Natural killer cell treated with Interleukin-12 subunit alpha and Interleukin-12 subunit beta and Interleukin-15 and Interleukin-18, amount 100 ng/mL, for 72 hours (primary cell): Measurements from ENCODE around the gene DKK1. TPM values are rescaled to one million over a fixed set of nuclear protein-coding genes. Genes with fewer than 3 reads are reported as not detected.

Source experiments
- ATAC-seq, 2 donors: fragments of 150-1000 bp; cut with Tn5 transposase in 1 of 2; sonication (Bioruptor Pico), chemical (Tn5 transposase) in 1 of 2; 2 replicates each; pipeline ENCODE4 v1.10.0; 2021
- DNase-seq: peaks from one replicate; pipeline ENCODE4 v3.0.0; 2022; ENCODE audit warnings: low spot score
- H3K27ac Mint-ChIP-seq, 2 donors: 1 replicate in 1 of 2; 2 replicates in 1 of 2; pipeline ENCODE4 v1.8.0; 2022; ENCODE audit warnings: mixed read lengths in 2 of 2, mild to moderate bottlenecking in 1 of 2, moderate library complexity in 1 of 2
- H3K27me3 Mint-ChIP-seq, 2 donors: 1 replicate in 1 of 2; 2 replicates in 1 of 2; pipeline ENCODE4 v1.8.0; 2022; ENCODE audit warnings: mixed read lengths in 2 of 2
- H3K36me3 Mint-ChIP-seq: one replicate; pipeline ENCODE4 v1.8.0; 2022; ENCODE audit warnings: mixed read lengths
- H3K4me1 Mint-ChIP-seq, 2 donors: 1 replicate in 1 of 2; 2 replicates in 1 of 2; pipeline ENCODE4 v1.8.0; 2022; ENCODE audit warnings: low read depth in 2 of 2, mixed read lengths in 2 of 2, mild to moderate bottlenecking in 1 of 2
- H3K4me3 Mint-ChIP-seq: one replicate; pipeline ENCODE4 v1.8.0; 2022; ENCODE audit warnings: mixed read lengths
- H3K9me3 Mint-ChIP-seq: 2 replicates; pipeline ENCODE4 v1.8.0; 2022; ENCODE audit warnings: mixed read lengths
- total RNA-seq, 2 donors: library from RNA; stranded (reverse); gene quantifications; one replicate each; pipeline ENCODE4 v1.2.3, GENCODE V29; 2022

DKK1 gene
- total RNA-seq, 2 donors from 2014 or later = not detected

GRCh38 chr10:52300599-52301277, 13.3 kb upstream of the DKK1 start:
- Mint-ChIP-seq H3K4me1 (no peaks in the 10 kb centered on the region), H3K9me3 (peaks cover 3% of the 10 kb centered on the region), H3K4me3 (no peak overlapping the region), H3K27ac (no peak overlapping the region), H3K27me3 (peaks cover 0 to 2% of the 10 kb centered on the region in 2 donors), H3K36me3 (no peaks in the 10 kb centered on the region)
- ATAC-seq (no peak), DNase-seq (no peak)

DNA sequence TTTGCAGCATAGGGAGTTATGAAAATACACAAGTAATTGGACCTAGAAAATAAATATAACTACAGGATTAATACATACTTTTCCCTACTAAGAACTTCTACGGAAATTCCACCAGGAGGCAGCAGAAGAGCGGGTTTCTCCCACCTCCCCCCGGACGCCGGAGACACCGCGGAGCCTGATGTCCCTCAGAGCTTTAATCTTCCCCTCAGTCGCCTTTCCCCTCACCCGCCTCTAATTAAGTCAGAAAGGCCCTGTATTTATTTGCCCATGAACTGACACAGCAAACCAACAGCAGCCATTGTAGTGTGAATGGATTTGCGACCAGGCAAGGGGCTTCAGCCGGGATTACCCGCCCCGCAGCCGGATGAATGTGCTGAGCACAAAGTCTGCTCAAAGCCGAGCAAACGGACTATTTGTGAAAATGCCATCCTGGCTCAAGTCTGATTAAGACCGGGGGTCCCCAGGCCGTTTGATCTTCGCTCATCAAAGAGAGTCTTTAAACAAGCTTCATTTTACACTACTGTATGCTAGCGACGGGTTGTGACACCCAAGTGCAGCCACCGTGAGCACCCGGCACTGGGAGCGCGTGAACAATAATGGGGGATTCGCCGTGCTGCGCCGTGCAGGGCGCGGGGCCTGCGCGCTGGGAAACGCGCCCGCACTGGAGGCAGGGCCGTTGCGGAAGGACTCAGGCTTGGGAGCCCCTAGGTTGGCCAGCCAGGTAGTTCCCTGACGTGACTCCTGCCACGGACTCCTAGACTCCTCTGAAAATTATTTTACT, 5.6 kb upstream of the DKK1 start:
- Mint-ChIP-seq H3K27ac (no peak overlapping the region), H3K4me1 (peaks cover 6 to 7% of the 10 kb centered on the region in 2 donors), H3K9me3 (no peaks in the 10 kb centered on the region), H3K4me3 (peak overlapping the region; percentile 62), H3K27me3 (peaks cover 29 to 37% of the 10 kb centered on the region in 2 donors), H3K36me3 (peaks cover 4% of the 10 kb centered on the region)
- no peak for DNase-seq
- ATAC-seq = peak; percentile 51 to 67

DNA sequence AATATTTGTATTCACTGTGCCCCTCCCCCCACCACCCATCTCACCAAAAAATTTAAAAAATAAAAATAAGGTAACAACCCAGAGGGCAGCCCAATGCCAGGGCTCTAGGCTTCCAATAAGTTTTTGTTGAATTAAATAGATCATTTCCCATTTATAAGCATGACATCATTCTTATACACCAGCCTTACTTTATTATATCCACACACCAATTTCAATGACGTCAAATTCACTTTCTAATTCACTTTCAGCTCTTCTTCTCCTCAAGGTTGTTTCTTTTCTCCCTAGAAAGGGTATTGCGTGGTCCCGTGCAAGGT, 1.2 kb upstream of the DKK1 start:
- Mint-ChIP-seq H3K4me3 (peak overlapping the region; percentile 73), H3K4me1 (peaks cover 14% of the 10 kb centered on the region in 2 donors), H3K27me3 (peaks cover 49 to 67% of the 10 kb centered on the region in 2 donors), H3K36me3 (peaks cover 4% of the 10 kb centered on the region), H3K27ac (no peak overlapping the region), H3K9me3 (no peaks in the 10 kb centered on the region)
- DNase-seq (no peak), ATAC-seq (no peak)

GRCh38 chr10:52313256-52313932, 687 bp upstream of the DKK1 start:
- Mint-ChIP-seq H3K36me3 (peaks cover 4% of the 10 kb centered on the region), H3K27ac (no peak overlapping the region), H3K9me3 (no peaks in the 10 kb centered on the region), H3K27me3 (peaks cover 49 to 67% of the 10 kb centered on the region in 2 donors), H3K4me1 (peaks cover 14% of the 10 kb centered on the region in 2 donors), H3K4me3 (peak overlapping the region; percentile 73)
- no peak for ATAC-seq
- DNase-seq = no peak

DNA sequence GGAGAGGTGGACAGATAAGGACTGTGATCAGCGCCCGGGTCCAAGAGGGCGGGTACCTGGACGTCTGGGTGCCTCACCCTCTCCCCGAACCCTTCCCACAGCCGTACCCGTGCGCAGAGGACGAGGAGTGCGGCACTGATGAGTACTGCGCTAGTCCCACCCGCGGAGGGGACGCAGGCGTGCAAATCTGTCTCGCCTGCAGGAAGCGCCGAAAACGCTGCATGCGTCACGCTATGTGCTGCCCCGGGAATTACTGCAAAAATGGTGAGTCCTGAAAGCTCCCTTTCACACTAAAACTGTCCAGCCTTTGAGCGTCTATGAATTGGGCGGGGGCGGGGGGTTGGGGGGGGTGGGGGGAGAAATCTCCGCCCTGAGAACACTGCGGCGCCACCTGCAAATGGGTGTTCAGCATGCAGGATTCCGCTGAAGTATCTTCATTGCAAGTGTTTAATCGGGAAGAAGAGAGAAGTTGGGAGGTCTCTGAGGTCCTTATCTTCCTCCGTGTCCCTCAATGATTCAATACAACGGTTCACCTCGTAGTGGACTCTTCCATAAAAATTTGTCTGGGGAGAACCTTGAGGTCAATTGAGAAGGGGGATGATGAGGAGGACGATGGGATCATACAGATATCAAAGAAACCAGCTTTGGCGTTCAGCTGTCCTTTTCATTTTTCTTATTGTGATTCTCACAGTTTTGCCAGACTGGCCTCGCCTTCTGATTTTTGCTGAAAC, 906 bp downstream of the DKK1 start:
- Mint-ChIP-seq H3K36me3 (peaks cover 4% of the 10 kb centered on the region), H3K27ac (no peak overlapping the region), H3K27me3 (peaks cover 38 to 55% of the 10 kb centered on the region in 2 donors), H3K4me1 (peaks cover 14% of the 10 kb centered on the region in 2 donors), H3K9me3 (no peaks in the 10 kb centered on the region), H3K4me3 (peak overlapping the region; percentile 73)
- DNase-seq (no peak), ATAC-seq (no peak)

- H3K4me1 Mint-ChIP-seq = peaks cover 14% of the 10 kb centered on the region in 2 donors
- no peak overlapping the region for H3K27ac Mint-ChIP-seq
- H3K9me3 Mint-ChIP-seq = no peaks in the 10 kb centered on the region
- ATAC-seq (no peak), DNase-seq (no peak)
- H3K4me3 Mint-ChIP-seq = no peak overlapping the region
- peaks cover 36 to 49% of the 10 kb centered on the region in 2 donors for H3K27me3 Mint-ChIP-seq
- H3K36me3 Mint-ChIP-seq = peaks cover 4% of the 10 kb centered on the region
Measured at GRCh38 chr10:52316001-52316400, 1.9 kb downstream of the DKK1 start.

DNA sequence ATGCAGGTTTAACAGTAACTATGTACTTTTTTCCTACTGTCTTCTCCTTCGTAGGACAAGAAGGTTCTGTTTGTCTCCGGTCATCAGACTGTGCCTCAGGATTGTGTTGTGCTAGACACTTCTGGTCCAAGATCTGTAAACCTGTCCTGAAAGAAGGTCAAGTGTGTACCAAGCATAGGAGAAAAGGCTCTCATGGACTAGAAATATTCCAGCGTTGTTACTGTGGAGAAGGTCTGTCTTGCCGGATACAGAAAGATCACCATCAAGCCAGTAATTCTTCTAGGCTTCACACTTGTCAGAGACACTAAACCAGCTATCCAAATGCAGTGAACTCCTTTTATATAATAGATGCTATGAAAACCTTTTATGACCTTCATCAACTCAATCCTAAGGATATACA, 2.4 kb downstream of the DKK1 start:
- no peak for DNase-seq
- peaks cover 31 to 47% of the 10 kb centered on the region in 2 donors for H3K27me3 Mint-ChIP-seq
- no peaks in the 10 kb centered on the region for H3K9me3 Mint-ChIP-seq
- no peak overlapping the region for H3K4me3 Mint-ChIP-seq
- H3K36me3 Mint-ChIP-seq = peaks cover 4% of the 10 kb centered on the region
- no peak for ATAC-seq
- peaks cover 14% of the 10 kb centered on the region in 2 donors for H3K4me1 Mint-ChIP-seq
- H3K27ac Mint-ChIP-seq = no peak overlapping the region

GRCh38 chr10:52318136-52318701, 4.1 kb downstream of the DKK1 start:
- Mint-ChIP-seq H3K4me1 (peaks cover 10% of the 10 kb centered on the region in 2 donors), H3K4me3 (no peak overlapping the region), H3K27me3 (peaks cover 28 to 33% of the 10 kb centered on the region in 2 donors), H3K36me3 (peaks cover under 1% of the 10 kb centered on the region), H3K27ac (no peak overlapping the region), H3K9me3 (peaks cover 4% of the 10 kb centered on the region)
- DNase-seq (no peak), ATAC-seq (no peak)

GRCh38 chr10:52318822-52319464, 4.9 kb downstream of the DKK1 start:
- no peak for ATAC-seq
- Mint-ChIP-seq H3K4me3 (no peak overlapping the region), H3K36me3 (no peaks in the 10 kb centered on the region), H3K27ac (no peak overlapping the region), H3K27me3 (peaks cover 23 to 26% of the 10 kb centered on the region in 2 donors), H3K9me3 (peaks cover 4% of the 10 kb centered on the region), H3K4me1 (peaks cover 5 to 6% of the 10 kb centered on the region in 2 donors)
- DNase-seq = no peak

- no peak overlapping the region for H3K4me3 Mint-ChIP-seq
- H3K4me1 Mint-ChIP-seq = no peaks in the 10 kb centered on the region
- DNase-seq (no peak), ATAC-seq (no peak)
- H3K9me3 Mint-ChIP-seq = peaks cover 4% of the 10 kb centered on the region
- H3K27me3 Mint-ChIP-seq = peaks cover 16 to 19% of the 10 kb centered on the region in 2 donors
- no peaks in the 10 kb centered on the region for H3K36me3 Mint-ChIP-seq
- no peak overlapping the region for H3K27ac Mint-ChIP-seq
Measured at GRCh38 chr10:52319926-52320325, 5.8 kb downstream of the DKK1 start.

GRCh38 chr10:52322323-52322722, 8.2 kb downstream of the DKK1 start:
- H3K4me3 Mint-ChIP-seq = no peak overlapping the region
- peaks cover 4% of the 10 kb centered on the region for H3K9me3 Mint-ChIP-seq
- H3K36me3 Mint-ChIP-seq = no peaks in the 10 kb centered on the region
- no peaks in the 10 kb centered on the region for H3K4me1 Mint-ChIP-seq
- DNase-seq (no peak), ATAC-seq (no peak)
- H3K27me3 Mint-ChIP-seq = peaks cover 0 to 11% of the 10 kb centered on the region in 2 donors
- H3K27ac Mint-ChIP-seq = no peak overlapping the region

DNA sequence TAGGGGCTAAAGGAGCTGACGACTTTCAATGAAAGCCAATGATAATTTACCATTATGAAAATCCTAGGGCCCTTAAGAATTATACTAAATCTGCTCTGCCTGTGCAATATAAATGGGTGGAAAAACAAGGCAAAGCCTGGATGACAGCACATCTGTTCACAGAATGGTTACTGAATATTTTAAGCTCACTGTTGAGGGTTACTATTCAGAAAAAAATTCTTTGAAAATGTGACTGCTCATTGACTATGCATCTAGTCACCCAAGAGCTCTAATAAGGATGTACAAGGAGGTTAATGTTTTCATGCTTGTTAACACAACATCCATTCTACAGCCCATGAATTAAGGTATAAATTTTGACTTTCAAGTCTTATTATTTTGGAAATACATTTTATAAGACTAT, 8.9 kb downstream of the DKK1 start:
- Mint-ChIP-seq H3K27ac (no peak overlapping the region), H3K9me3 (peaks cover 4% of the 10 kb centered on the region), H3K4me3 (no peak overlapping the region), H3K36me3 (no peaks in the 10 kb centered on the region), H3K4me1 (no peaks in the 10 kb centered on the region), H3K27me3 (peaks cover 0 to 10% of the 10 kb centered on the region in 2 donors)
- ATAC-seq = no peak
- no peak for DNase-seq

DNA sequence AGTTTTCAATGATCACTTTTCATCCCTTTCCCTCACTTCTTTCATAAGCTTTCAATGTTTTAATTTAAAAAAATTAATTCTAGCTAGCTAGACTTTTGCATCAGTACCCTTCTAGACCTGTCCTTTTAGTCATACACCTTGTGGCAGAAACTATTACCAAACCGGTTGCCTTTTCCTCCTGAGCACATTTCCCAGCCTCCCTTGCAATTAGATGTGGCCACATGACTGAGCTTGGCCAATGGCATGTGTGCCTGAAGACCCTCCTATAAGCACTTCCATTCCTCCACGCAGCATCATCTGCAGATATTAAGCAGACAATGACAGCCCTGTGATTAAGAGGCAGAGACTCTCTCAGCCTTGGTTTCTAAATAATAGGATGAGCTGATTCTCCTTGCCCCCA, 12.3 kb downstream of the DKK1 start:
- H3K27ac Mint-ChIP-seq = no peak overlapping the region
- DNase-seq (no peak), ATAC-seq (no peak)
- H3K36me3 Mint-ChIP-seq = no peaks in the 10 kb centered on the region
- H3K9me3 Mint-ChIP-seq = peaks cover 4% of the 10 kb centered on the region
- peaks cover 0 to 8% of the 10 kb centered on the region in 2 donors for H3K27me3 Mint-ChIP-seq
- H3K4me1 Mint-ChIP-seq = no peaks in the 10 kb centered on the region
- H3K4me3 Mint-ChIP-seq = no peak overlapping the region
